DMS53 (cell line): ENCODE data around the gene CALD1.

ENCODE experiments used
- DNase-seq: peaks from one replicate; lab custom pipeline; 2025; lab: John Stamatoyannopoulos, UW

Gene CALD1

GRCh38 chr7:134893920-134894319 is 114.5 kb downstream of the CALD1 start:
- DNase-seq: no peak

DNA sequence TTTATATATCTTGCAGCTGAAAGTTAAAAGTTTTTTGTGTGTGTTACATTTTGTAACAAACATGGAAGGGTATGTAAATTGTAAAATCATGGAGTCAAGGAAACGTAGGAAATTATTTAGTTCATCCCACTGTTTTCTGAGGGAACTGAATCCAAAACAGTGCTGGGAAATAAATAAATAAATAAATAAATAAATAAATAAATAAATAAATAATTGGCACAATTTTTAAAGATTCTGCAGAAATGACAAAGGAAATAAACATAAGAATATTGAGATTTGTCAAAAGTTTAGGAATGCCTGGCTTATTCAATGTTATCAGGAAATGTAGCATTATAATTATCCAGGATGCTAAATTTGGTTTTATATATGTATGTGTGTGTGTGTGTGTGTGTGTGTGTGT is 115.5 kb downstream of the CALD1 start:
- DNase-seq: no peak

DNA sequence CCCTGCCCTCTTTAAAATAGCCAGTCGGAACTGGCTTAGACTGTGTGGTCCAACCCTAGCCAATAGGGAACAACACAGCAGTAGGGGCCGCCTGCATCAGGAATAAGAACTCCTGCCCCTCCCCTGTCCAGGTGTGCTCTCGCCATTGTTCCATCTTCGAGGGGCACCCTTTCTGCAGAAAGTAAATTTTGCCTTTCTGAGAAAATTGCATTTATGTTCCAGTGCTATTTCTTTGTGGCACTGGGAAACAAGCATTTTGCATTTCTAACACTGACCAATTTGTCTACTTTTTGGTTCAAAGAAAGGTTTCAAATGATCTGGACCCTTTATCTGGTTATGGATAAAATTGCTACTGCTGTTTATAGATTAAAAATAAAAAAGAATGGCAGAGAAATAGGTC is 116.6 kb downstream of the CALD1 start:
- peak; percentile 21 for DNase-seq

DNA sequence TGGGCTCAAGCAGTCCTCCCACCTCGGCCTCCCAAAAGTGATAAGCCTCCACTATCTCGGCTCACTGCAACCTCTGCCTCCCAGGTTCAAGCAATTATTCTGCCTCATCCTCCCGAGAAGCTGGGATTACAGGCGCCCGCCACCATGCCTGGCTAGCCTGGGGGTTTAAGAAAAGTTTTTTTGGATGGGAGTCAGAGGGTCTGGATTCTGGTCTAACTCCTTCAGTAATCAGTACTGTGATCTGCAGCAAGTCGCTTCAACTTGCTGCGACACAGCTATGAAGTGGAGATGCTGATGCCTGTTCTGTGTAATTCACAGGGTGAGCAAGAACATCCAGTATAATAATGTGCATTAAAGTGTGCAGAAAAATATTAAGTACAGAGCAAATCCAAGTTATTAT is 118.5 kb downstream of the CALD1 start:
- no peak for DNase-seq

DNA sequence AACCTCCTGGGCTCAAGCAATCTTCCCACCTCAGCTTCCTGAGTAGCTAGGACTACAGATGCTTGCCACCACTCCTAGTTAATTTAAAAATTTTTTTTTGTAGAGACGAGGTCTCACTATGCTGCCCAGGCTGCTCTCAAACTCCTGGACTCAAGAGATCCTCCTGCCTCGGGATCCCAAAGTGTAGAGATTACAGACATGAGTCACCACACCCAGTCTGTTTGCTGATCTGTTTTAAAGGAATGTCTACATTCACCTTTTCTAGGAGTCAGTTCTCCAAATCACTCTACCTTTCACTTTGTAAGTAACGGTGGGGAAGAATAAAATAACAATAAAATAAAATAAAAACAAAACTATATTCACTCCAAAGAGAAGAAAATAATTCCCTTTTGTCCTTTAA is 120.3 kb downstream of the CALD1 start:
- peak; percentile 28 for DNase-seq

GRCh38 chr7:134900166-134900982 is 120.9 kb downstream of the CALD1 start:
- no peak for DNase-seq

GRCh38 chr7:134901389-134902020 is 122.1 kb downstream of the CALD1 start:
- DNase-seq: peak; percentile 41

DNA sequence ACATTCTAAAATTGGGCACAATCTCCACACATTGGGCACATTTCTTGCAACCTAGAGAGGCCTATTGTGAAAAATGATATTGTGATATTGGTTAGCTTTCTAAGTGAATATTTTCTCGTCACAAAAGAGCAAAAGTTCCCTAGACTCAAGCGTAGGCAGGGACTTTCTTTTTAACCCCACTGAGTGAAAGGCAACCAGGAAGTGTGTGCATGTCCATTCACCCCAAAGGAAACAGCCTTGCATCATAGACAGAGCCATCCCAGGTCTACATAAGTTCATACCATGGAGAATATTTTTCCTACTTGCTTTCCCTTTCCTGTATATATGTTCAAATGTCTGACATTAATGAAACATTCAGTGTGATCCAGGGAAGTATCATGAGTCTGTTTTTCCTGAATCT is 122.6 kb downstream of the CALD1 start:
- DNase-seq: no peak

DNA sequence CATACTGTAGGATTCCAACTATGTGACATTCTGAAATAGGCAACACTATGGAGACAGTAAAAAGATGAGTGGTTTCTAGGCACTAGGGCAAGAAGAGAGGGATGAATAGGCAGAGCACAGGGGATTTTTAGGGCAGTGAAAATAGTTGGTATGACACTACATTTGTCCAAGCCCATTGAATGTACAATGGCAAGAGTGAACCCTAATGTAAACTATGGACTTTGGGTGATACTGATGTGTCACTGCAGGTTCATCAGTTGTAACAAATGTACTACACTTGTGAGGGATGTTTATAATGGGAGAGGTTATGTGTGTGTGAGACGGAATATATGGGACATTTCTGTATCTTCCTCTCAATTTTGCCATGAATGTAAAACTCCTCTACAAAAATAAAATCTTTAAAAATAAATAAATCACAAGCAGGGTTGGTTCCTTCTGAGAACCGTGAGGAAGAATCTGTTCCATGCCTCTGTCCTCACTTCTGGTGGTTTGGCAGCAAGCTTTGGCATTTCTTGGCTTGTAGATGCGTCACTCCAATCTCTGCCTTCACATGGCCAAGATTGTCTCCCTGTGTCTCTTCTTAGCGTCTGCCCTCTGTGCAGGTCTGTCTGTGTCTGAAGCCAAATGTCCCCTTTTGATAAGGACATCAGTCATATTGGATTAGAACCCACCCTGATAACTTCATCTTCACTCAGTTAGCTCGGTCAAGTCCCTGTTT is 123.8 kb downstream of the CALD1 start:
- no peak for DNase-seq

GRCh38 chr7:134905375-134905774 is 125.9 kb downstream of the CALD1 start:
- DNase-seq: peak; percentile 60

GRCh38 chr7:134907000-134907399 is 127.6 kb downstream of the CALD1 start:
- DNase-seq: no peak

DNA sequence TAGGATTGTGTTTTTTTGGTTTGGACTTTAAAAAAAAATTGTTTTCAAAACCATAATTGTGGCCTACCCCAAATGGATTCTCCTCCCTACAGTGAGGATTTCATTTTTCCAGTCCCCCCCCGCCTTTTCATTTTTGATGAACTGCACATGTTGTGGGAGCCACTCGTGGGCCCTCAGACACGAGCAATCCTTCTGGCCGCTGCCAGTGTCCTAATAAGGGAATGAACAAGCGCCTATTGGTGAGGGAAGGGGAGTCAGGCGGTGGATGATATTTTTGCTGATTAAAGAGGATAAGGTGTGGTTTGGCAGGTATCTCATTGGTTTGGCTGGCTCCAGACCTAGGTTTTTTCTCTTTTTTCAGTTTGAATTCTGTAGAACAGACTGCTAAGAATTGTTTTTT is 128.2 kb downstream of the CALD1 start:
- DNase-seq: no peak

DNA sequence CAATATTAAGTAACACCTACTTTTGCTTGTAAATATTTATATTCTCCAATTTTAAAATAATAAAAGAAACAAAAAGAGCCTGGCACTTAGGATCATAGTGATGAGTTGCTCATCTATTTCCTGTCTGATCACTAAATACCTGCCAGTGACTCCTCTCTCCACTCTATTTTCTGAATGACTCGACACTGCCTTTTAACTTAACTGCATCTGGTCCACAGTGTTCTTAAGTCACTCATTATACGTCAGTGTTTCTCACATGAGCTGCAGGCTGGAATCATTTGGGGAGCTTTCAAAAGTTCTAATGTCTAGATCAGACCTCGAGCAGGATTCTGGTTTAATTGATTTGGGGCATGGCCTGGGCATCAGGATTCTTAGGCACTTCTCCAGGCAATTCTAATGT is 128.9 kb downstream of the CALD1 start:
- peak; percentile 17 for DNase-seq

DNA sequence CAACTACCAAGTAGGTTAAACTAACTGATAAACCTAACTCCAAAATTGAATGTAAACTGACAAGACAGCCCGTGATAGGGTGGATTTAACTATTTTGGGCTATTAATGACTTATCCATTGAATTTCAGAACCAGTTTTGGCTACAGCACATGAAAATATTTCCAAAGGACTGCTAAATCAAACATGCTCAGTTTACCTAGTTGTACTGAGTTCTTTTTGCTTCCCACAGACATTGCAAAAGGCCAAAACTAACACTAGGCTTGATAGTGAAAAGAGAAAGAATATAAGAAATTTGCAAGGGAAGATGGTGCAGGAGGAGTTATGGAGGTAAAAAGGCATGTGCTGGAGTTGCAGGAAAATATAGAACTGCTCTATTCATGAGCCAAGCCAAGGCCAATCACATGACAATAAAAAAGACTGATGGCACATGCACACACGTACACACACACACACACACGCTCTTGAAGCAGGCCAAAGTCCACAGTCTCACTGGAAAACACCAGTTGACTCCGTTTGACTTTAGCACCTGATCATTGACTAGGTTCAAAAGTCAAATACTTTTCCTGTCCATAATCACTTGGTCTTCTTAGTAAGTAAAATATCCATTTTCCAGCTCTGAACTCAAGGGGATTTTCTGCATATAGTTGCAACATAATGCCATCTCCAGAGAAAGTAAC is 130.9 kb downstream of the CALD1 start:
- DNase-seq: peak; percentile 91

GRCh38 chr7:134910968-134911367 is 131.5 kb downstream of the CALD1 start:
- peak; percentile 70 for DNase-seq

DNA sequence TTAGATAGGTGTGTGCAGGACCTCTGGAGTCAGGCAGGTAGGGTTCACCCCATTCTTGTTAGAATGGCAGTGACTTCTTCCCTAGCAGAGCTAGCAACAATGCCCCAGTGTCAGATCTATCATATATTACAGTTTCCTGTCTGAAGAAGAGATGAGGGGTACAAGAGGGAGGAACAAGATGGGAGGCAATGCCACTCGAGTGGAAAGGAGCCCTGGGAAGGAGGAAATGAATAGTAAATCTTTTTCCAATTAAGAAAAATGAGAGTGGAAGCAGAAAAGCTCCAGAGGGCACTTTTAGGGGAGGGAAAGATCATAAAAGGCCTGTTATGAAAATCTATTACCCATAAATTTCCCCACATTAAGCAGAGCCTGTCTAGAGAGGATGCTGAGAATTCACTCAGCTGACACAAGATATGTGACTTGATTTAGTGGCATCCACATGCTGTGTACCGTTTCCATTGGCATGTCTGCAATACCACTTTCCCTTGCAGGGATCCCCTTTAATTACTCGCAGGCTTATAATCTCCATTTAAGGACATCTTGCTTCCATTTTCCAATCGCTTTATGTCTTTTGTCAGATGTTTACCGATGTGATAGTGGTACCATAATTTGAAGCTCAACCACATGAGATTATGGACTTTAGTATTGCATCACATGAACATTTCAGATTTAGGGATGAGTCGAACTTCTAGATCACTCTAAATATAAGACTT is 136.9 kb downstream of the CALD1 start:
- DNase-seq: no peak

GRCh38 chr7:134919240-134919641 is 139.8 kb downstream of the CALD1 start:
- no peak for DNase-seq

GRCh38 chr7:134920026-134920753 is 140.8 kb downstream of the CALD1 start:
- no peak for DNase-seq

DNA sequence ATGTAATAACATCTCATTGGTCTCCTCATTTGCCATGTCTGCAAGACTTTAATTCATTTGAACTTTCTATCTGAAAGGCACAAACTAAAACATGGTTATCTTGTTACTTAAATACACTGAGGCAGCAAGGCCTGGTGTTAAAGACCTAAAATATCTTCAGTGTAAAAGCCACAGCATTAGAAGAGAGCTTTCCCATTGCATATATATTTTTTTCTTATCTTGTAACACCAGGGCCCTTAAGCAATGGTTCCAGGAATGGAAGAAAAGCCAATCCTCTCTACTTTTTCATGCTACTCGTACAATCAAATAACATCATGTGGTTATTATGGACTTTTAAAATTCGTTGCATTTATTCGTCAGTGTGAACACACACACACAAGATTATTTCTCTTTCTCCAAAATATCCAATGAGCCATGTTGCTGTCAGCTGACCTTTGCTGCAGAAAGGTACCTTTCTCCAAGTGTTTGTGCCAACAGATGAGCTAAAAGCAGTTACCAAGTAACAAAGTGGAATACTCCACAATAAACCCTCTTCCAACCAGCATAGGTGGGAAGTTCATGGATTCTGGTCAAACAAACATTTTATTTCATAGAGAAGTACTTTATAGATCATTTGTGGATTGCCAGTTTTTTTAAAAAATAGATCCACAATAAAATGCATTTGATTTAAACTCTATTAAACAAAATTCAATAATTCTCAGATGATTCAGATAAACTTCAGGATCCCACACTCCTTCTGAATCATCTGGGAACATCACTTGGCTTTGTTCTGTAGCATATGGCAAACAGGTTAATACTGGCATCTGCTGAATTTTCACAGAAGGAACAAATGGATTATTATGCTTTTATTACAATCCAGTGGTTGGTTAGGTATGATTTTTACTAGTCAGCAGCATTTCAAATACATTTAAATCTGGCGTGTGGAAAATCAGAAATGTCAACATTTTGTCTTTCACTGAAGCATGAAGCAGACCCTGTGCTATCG is 143.6 kb downstream of the CALD1 start:
- DNase-seq: no peak

DNA sequence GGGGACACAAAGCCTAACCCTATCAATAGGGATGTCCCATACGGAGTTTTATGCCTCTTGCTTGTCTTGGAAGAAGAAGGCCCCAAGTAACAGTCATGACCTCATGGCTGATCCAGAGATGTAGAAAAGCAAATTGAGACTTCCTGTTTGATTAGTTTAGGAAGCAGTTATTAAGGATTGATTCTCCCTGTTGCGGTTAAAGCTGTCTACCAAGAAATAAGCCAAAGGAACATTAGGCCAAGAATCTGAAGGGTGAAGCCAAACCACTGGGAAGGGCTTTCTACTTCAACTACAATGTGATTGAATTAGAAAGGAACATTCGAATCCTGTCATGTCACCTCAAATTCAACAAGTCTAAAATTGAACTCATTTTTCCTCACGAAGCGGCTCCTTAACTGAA is 146.3 kb downstream of the CALD1 start:
- DNase-seq: no peak
